Measurements from ENCODE around the gene ZNF319.
A peak's percentile ranks its signal among the peaks of the same experiment; 100 is the strongest.
"Not testable (repeated sequence)": the region's sequence is repeated elsewhere in the genome, so short reads cannot be mapped to it uniquely, and the experiment has no call there.

Gene ZNF319

DNA sequence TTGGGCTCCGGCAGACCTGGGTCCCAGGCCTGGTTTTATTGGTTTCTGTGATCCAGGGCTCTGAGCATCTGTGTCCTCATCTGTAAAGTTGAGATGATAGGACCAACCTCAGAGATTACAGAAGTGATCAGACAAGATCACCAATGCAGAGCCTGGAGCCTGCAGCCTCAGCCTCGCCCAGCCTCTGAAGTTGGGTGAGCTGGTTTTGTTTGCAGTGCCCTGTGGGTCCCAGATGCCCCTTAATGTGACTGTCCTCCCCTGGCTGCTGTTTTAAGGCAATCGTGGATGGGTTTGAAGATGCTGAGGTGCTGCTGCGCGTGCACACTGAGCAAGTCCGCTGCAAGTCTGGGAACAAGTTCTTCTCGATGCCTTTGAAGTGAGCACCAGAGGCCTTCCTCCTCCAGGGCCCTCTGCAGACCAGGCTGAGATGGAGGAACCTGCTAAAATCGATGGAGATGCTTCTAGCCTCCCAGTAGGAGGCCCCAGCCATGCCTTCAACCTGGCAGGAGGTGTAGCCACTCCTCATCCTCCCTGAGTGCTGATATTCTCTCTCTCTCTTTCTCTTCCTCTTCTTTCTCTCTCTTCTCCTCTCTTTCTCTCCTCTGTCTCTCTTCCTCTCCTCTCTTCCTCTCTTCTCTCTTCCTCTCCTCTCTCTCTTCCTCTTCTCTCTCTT lies 19.5 kb upstream of the ZNF319 start:
- Mint-ChIP-seq H3K36me3 (ENCODE audit: low read depth) (peaks cover 5% of the 10 kb centered on the region), H3K4me3 (no peak overlapping the region), H3K4me1 (ENCODE audit: low read depth) (peaks cover 15% of the 10 kb centered on the region), H3K27me3 (ENCODE audit: low read depth) (peaks cover 10% of the 10 kb centered on the region), H3K9me3 (no peaks in the 10 kb centered on the region), H3K27ac (no peak overlapping the region)

DNA sequence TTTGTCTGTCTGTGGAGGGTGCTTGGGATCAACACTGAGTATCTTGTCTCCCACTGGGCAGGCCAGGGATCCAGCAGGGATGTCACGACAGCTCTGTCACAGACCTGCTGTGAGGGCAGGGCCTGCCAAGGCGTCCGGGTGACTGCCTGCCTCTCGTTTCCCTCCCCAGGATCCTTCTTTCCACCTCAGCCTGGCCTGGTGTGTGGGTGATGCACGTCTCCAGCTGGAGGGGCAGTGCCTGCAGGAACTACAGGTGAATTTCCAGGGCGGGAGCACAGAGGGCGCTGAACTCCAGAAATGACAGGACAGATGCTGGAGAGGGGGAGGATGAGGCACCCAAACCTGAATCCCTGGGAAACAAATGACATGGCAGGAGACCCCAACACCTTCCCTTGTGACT lies 18.3 kb upstream of the ZNF319 start:
- Mint-ChIP-seq H3K4me1 (ENCODE audit: low read depth) (peaks cover 9% of the 10 kb centered on the region), H3K27me3 (ENCODE audit: low read depth) (peaks cover 3% of the 10 kb centered on the region), H3K9me3 (no peaks in the 10 kb centered on the region), H3K27ac (no peak overlapping the region), H3K4me3 (no peak overlapping the region), H3K36me3 (ENCODE audit: low read depth) (peaks cover 5% of the 10 kb centered on the region)

DNA sequence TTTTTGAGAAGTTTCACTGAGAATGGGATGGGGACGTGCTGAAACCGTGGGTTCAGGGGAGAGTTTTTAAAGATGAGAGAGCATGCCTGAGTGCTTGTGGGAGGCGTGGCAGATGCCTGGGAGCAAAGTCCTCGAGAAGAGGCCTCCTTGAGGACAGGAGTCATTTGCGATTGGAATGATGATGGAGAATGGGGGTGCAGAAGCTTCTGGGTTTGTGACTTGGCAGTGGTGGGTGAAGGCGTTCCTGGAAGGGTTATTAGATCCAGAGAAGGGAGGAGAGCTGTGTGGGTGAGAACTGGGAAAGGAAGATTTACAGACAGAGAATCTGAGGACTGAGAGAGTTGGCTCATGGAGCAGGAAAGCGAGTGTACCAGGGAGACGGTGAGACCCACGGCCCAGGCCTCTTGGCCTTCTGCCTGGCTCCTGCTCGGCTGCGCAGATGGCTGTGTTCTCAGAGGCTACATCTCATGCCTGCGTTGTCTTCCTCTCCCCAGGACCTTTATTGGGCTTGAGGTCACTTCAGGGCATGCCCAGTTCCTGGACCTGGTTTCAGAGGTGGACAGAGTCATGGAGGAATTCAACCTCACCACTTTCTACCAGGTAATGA lies 16.5 kb upstream of the ZNF319 start:
- peaks cover 6% of the 10 kb centered on the region for H3K36me3 Mint-ChIP-seq (ENCODE audit: low read depth)
- H3K27ac Mint-ChIP-seq: no peak overlapping the region
- H3K4me1 Mint-ChIP-seq (ENCODE audit: low read depth): peaks cover 7% of the 10 kb centered on the region
- no peaks in the 10 kb centered on the region for H3K27me3 Mint-ChIP-seq (ENCODE audit: low read depth)
- no peak overlapping the region for H3K4me3 Mint-ChIP-seq
- H3K9me3 Mint-ChIP-seq: no peaks in the 10 kb centered on the region

GRCh38 chr16:58013201-58013956 lies 12.9 kb upstream of the ZNF319 start:
- H3K36me3 Mint-ChIP-seq (ENCODE audit: low read depth): peaks cover 16% of the 10 kb centered on the region
- no peaks in the 10 kb centered on the region for H3K9me3 Mint-ChIP-seq
- H3K27ac Mint-ChIP-seq: no peak overlapping the region
- H3K4me3 Mint-ChIP-seq: no peak overlapping the region
- no peaks in the 10 kb centered on the region for H3K4me1 Mint-ChIP-seq (ENCODE audit: low read depth)
- no peaks in the 10 kb centered on the region for H3K27me3 Mint-ChIP-seq (ENCODE audit: low read depth)

DNA sequence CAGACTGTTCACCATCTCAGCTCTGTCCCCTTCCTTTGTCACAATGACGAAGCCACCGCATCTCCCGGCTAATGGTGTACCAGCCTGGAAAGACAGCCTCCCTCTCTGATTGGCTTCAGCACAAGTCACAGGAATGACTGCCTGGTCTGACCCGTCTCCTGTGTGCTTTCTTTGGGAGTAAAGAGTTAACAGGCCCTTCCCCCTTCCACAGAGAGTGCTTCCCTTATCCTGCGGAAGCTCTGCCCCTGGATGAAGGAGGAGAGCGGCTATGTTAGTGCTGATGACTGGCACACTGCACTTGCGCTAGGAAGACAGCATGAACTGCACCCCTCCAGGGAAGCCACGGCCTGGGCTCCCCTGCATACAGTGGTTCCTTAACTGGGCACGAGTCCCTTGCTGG lies 12.0 kb upstream of the ZNF319 start:
- peaks cover 18% of the 10 kb centered on the region for H3K36me3 Mint-ChIP-seq (ENCODE audit: low read depth)
- H3K4me3 Mint-ChIP-seq: no peak overlapping the region
- H3K27ac Mint-ChIP-seq: no peak overlapping the region
- H3K4me1 Mint-ChIP-seq (ENCODE audit: low read depth): no peaks in the 10 kb centered on the region
- H3K9me3 Mint-ChIP-seq: no peaks in the 10 kb centered on the region
- H3K27me3 Mint-ChIP-seq (ENCODE audit: low read depth): no peaks in the 10 kb centered on the region

GRCh38 chr16:58011652-58012051 lies 11.2 kb upstream of the ZNF319 start:
- Mint-ChIP-seq H3K36me3 (ENCODE audit: low read depth) (peaks cover 24% of the 10 kb centered on the region), H3K4me1 (ENCODE audit: low read depth) (no peaks in the 10 kb centered on the region), H3K9me3 (no peaks in the 10 kb centered on the region), H3K4me3 (no peak overlapping the region), H3K27ac (no peak overlapping the region), H3K27me3 (ENCODE audit: low read depth) (no peaks in the 10 kb centered on the region)

- Mint-ChIP-seq H3K27me3 (ENCODE audit: low read depth) (no peaks in the 10 kb centered on the region), H3K27ac (no peak overlapping the region), H3K36me3 (ENCODE audit: low read depth) (peaks cover 26% of the 10 kb centered on the region), H3K4me3 (no peak overlapping the region), H3K4me1 (ENCODE audit: low read depth) (no peaks in the 10 kb centered on the region), H3K9me3 (no peaks in the 10 kb centered on the region)
These were observed 10.4 kb upstream of the ZNF319 start for GRCh38 chr16:58010886-58011285.

DNA sequence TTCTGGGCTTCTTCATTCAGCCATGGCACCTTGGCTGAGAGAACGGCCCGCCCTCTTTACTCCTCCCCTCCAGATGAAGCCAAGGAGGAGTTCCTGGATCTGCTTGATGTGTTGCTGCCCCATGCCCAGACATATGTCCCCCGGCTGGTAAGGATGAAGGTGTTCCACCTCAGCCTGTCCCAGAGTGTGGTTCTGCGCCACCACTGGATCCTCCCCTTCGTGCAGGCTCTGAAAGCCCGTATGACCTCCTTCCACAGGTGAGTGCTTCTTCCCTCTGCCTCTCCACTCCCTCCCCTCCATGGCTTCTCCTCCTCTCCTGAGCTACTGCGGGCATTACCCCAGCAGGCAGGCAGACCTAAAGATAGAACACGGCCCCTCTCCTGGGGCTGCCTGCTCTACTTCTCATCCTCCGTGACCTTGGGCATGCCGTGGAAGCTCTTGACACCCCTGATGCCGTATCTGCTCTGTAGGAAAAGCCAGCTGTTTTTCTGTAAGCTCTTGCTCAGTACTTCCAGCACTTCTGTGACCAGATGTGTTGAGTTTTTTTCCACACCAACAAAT lies 9.5 kb upstream of the ZNF319 start:
- no peak overlapping the region for H3K27ac Mint-ChIP-seq
- no peak overlapping the region for H3K4me3 Mint-ChIP-seq
- no peaks in the 10 kb centered on the region for H3K27me3 Mint-ChIP-seq (ENCODE audit: low read depth)
- peaks cover 26% of the 10 kb centered on the region for H3K36me3 Mint-ChIP-seq (ENCODE audit: low read depth)
- peaks cover under 1% of the 10 kb centered on the region for H3K4me1 Mint-ChIP-seq (ENCODE audit: low read depth)
- no peaks in the 10 kb centered on the region for H3K9me3 Mint-ChIP-seq

DNA sequence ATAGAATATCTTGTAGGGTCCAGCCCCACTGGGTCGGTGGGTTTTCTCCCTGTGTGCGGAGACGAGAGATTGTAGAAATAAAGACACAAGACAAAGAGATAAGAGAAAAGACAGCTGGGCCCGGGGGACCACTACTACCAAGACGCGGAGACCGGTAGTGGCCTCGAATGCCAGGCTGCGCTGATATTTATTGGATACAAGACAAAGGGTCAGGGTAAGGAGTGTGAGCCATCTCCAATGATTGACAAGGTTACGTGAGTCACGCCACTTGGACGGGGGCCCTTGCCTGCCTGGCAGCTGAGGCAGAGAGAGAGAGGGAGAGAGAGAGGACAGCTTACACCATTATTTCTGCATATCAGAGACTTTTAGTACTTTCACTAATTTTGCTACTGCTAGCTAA lies 4.3 kb upstream of the ZNF319 start:
- not testable (repeated sequence) for H3K27ac Mint-ChIP-seq; H3K9me3 Mint-ChIP-seq; H3K27me3 Mint-ChIP-seq (ENCODE audit: low read depth); H3K4me3 Mint-ChIP-seq
- Mint-ChIP-seq H3K36me3 (ENCODE audit: low read depth) (peaks cover 20% of the 10 kb centered on the region), H3K4me1 (ENCODE audit: low read depth) (peaks cover 15% of the 10 kb centered on the region)

GRCh38 chr16:58002936-58003335 lies 2.5 kb upstream of the ZNF319 start:
- Mint-ChIP-seq H3K27me3 (ENCODE audit: low read depth) (no peaks in the 10 kb centered on the region), H3K27ac (no peak overlapping the region), H3K4me1 (ENCODE audit: low read depth) (peaks cover 30% of the 10 kb centered on the region), H3K36me3 (ENCODE audit: low read depth) (peaks cover 21% of the 10 kb centered on the region), H3K4me3 (no peak overlapping the region), H3K9me3 (no peaks in the 10 kb centered on the region)

DNA sequence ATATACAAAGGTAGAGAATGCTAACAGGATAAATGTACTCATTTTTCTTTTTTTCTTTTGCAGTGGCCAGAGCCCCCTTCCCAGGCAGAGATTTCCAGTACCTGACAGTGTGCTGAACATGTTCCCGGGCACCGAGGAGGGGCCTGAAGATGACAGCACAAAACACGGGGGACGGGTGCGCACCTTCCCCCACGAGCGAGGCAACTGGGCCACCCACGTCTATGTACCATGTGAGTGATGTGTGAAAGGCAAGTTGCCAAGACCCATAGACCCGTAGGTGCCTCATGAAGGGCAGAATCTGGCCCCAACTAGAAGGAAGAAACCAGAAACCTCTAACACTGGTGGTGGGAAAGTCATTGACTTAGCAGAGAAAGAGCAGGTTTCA lies 1.9 kb upstream of the ZNF319 start:
- Mint-ChIP-seq H3K4me1 (ENCODE audit: low read depth) (peaks cover 31% of the 10 kb centered on the region), H3K4me3 (no peak overlapping the region), H3K9me3 (no peaks in the 10 kb centered on the region), H3K36me3 (ENCODE audit: low read depth) (peaks cover 25% of the 10 kb centered on the region), H3K27me3 (ENCODE audit: low read depth) (no peaks in the 10 kb centered on the region), H3K27ac (no peak overlapping the region)

- H3K4me3 Mint-ChIP-seq: peak overlapping the region; percentile 90
- peaks cover 23% of the 10 kb centered on the region for H3K36me3 Mint-ChIP-seq (ENCODE audit: low read depth)
- no peaks in the 10 kb centered on the region for H3K9me3 Mint-ChIP-seq
- H3K4me1 Mint-ChIP-seq (ENCODE audit: low read depth): peaks cover 33% of the 10 kb centered on the region
- H3K27ac Mint-ChIP-seq: no peak overlapping the region
- H3K27me3 Mint-ChIP-seq (ENCODE audit: low read depth): no peaks in the 10 kb centered on the region
These were observed 1.4 kb upstream of the ZNF319 start for GRCh38 chr16:58001781-58002415.

DNA sequence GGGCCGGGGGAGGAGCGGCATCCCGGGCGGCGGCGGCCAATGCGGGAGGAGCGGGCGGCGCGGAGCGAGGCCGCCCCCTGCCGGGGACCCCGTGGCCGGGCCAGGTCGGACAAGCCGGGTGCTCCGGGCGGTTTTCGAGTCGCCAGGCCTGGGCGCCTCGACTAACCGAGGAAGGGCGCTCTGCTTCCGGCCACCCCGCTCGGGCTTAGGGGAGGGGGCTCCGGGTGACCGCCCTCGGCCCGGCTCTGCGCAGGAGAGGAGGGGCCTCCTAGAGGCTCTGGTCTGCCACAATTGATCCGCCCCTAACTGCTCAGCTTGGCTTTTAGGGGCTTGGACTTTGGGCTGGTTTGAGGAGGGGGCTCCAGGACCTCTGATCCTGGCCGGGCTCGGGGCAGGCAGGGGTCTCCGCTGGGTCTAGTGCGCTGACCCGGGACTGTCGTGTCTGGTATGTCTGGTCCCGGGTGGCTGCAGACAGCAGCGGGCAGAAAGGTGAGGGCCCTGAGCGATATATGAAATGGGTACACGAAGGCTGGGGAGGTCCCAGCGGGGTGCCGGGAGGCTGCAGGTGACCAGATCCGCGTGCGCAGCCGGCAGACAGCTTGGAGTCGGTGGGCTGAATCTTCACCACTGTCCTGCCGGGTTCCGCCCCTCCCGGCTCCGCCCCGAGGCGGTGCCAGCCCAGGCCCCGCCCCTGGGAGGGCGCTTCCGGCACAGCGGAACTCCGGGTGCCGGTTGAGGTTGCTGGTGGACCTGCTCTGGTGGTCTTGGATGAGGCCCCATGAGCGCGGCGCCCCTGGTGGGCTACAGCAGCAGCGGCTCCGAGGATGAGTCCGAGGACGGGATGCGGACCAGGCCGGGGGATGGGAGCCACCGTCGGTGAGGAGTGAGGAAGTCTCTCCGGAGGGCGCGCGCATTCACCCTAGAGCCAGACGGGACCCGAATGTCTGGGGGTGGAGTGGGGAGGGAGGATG lies 519 bp upstream of the ZNF319 start, which contains the start of gene USB1:
Gene USB1 (plus strand): TSS at position 702 of the 971 bp plus-strand sequence. CDS start 77 bp downstream, at position 779.
- Mint-ChIP-seq H3K27ac (peak within 1 kb of the TSS; percentile 81), H3K4me1 (ENCODE audit: low read depth) (peaks cover 33% of the 10 kb centered on the region), H3K27me3 (ENCODE audit: low read depth) (no peaks in the 10 kb centered on the region), H3K9me3 (no peaks in the 10 kb centered on the region), H3K36me3 (ENCODE audit: low read depth) (peaks cover 23% of the 10 kb centered on the region), H3K4me3 (peak within 1 kb of the TSS; percentile 90)
